Vagina (tissue), 2 donors: ENCODE results near the gene ZMYND11.
"Not testable (repeated sequence)": the region's sequence is repeated elsewhere in the genome, so short reads cannot be mapped to it uniquely, and the experiment has no call there.

ENCODE experiments used
- POLR2AphosphoS5 ChIP-seq, 2 donors: sonication (generic); formaldehyde crosslinking; IDR thresholded peaks; one replicate each; pipeline ENCODE4 v1.9.0; 2017; ENCODE audit warnings: antibody characterized with exemption in 2 of 2, mild to moderate bottlenecking in 2 of 2, low read depth in 1 of 2; ENCODE audit not compliant: insufficient read depth in 1 of 2
- TF ChIP-seq, protein P1 (sequence below), 3 experiments: fragments of 450-650 bp in 2 of 3; fragments of 200-600 bp in 1 of 3; sonication (generic) in 1 of 3; IDR thresholded peaks; one replicate each; pipeline ENCODE4 v1.5.1; 2017 to 2019; ENCODE audit warnings: antibody characterized with exemption in 3 of 3, mild to moderate bottlenecking in 2 of 3, moderate library complexity in 2 of 3

GRCh38 chr10:264160-265073 lies 129.2 kb downstream of the ZMYND11 start:
- TF ChIP-seq, protein P1, sequence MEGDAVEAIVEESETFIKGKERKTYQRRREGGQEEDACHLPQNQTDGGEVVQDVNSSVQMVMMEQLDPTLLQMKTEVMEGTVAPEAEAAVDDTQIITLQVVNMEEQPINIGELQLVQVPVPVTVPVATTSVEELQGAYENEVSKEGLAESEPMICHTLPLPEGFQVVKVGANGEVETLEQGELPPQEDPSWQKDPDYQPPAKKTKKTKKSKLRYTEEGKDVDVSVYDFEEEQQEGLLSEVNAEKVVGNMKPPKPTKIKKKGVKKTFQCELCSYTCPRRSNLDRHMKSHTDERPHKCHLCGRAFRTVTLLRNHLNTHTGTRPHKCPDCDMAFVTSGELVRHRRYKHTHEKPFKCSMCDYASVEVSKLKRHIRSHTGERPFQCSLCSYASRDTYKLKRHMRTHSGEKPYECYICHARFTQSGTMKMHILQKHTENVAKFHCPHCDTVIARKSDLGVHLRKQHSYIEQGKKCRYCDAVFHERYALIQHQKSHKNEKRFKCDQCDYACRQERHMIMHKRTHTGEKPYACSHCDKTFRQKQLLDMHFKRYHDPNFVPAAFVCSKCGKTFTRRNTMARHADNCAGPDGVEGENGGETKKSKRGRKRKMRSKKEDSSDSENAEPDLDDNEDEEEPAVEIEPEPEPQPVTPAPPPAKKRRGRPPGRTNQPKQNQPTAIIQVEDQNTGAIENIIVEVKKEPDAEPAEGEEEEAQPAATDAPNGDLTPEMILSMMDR (IDR thresholded peaks at IDR 0.05) = not testable (repeated sequence)
- not testable (repeated sequence) for TF ChIP-seq POLR2AphosphoS5 (IDR thresholded peaks at IDR 0.05; ENCODE audit: insufficient read depth in 1 of 2, low read depth in 1 of 2)
